Activated naive CD8-positive, alpha-beta T cell treated with anti-CD3 and anti-CD28 coated beads for 36 hours (primary cell): ENCODE results near the gene TRAK1. TPM values are rescaled to one million over a fixed set of nuclear protein-coding genes. Genes with fewer than 3 reads are reported as not detected.
A peak's percentile ranks its signal among the peaks of the same experiment; 100 is the strongest.

Experiments
- DNase-seq: peaks from one replicate; pipeline ENCODE4 v3.0.0; 2021
- H3K27ac Mint-ChIP-seq: one replicate; pipeline ENCODE4 v1.8.0; 2022; ENCODE audit warnings: mild to moderate bottlenecking, moderate library complexity, mixed read lengths
- H3K27me3 Mint-ChIP-seq: one replicate; pipeline ENCODE4 v1.8.0; 2022; ENCODE audit warnings: mild to moderate bottlenecking, mixed read lengths
- H3K36me3 Mint-ChIP-seq: one replicate; pipeline ENCODE4 v1.8.0; 2021; ENCODE audit warnings: mild to moderate bottlenecking, mixed read lengths
- H3K4me1 Mint-ChIP-seq: one replicate; pipeline ENCODE4 v1.8.0; 2021; ENCODE audit warnings: mixed read lengths
- H3K4me3 Mint-ChIP-seq: one replicate; pipeline ENCODE4 v1.8.0; 2022; ENCODE audit warnings: mild to moderate bottlenecking, moderate library complexity, mixed read lengths
- H3K9me3 Mint-ChIP-seq: one replicate; pipeline ENCODE4 v1.8.0; 2022; ENCODE audit warnings: mixed read lengths
- total RNA-seq, 2 experiments: library from RNA; stranded (reverse); gene quantifications; one replicate each; pipeline ENCODE4 v1.2.3, GENCODE V29; 2021

The TRAK1 gene
- total RNA-seq, 2 experiments from 2014 or later, result 22.3 to 22.8 TPM

DNA sequence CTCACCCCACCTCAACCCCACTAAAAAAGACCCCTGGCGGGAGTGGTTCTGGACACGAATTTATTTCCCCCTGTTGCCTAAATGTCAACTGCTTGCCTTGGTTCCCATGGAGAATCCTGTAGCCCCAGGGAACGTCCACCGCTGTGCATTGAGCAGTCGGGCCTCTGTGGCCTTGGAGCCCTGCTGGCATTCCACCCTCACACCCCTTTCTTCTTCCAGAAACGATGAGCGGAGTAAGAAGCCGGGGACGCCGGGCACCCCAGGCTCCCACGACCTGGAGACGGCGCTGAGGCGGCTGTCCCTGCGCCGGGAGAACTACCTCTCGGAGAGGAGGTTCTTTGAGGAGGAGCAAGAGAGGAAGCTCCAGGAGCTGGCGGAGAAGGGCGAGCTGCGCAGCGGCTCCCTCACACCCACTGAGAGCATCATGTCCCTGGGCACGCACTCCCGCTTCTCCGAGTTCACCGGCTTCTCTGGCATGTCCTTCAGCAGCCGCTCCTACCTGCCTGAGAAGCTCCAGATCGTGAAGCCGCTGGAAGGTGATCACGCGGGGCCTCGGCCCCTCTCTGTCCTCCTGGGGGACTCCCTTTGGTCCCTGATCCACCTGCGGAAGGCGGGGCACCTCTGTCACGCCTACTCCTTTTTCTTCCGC is 111.2 kb downstream of the TRAK1 start:
- H3K36me3 Mint-ChIP-seq, result peaks cover 26% of the 10 kb centered on the region
- DNase-seq, result no peak
- peaks cover 2% of the 10 kb centered on the region for H3K4me1 Mint-ChIP-seq
- no peak overlapping the region for H3K27ac Mint-ChIP-seq
- no peaks in the 10 kb centered on the region for H3K9me3 Mint-ChIP-seq
- no peak overlapping the region for H3K4me3 Mint-ChIP-seq
- H3K27me3 Mint-ChIP-seq, result no peaks in the 10 kb centered on the region

DNA sequence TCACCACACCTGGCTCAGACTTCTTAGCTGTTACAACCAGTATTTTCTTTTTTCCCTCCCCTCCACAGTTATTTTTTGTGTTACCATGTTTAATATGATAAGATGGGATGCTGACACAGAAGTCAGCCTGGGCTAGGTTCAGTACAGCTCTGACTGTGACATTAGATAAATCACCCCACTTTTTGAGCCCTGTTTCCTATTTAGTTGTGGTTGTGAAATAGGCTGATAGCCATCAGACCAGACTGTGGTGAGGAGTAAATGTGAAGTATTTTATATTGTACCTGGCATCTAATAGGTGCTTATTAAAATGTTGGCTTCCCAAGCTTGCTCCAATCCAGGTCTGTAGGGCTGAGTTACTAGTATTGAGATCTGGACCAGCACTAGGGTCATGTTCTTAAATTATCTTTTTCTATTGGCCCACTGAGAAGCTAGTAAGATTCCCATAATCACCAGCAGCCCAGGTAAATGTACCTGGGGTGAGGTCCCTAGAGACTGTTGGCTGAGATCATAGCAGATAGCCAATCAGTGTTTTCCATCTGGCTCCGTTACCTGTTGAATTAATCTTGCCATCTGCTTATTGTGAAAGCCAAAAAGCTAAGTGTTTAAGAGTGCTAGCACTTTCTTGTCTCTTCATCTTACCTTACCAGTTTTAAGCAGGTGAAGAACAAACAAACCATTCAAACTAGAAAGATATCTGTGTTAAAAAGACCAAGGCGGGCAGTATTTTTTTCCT is 113.9 kb downstream of the TRAK1 start:
- DNase-seq, result no peak
- Mint-ChIP-seq H3K4me3 (no peak overlapping the region), H3K27ac (no peak overlapping the region), H3K36me3 (peaks cover 35% of the 10 kb centered on the region), H3K4me1 (peaks cover 2% of the 10 kb centered on the region), H3K9me3 (no peaks in the 10 kb centered on the region), H3K27me3 (no peaks in the 10 kb centered on the region)

DNA sequence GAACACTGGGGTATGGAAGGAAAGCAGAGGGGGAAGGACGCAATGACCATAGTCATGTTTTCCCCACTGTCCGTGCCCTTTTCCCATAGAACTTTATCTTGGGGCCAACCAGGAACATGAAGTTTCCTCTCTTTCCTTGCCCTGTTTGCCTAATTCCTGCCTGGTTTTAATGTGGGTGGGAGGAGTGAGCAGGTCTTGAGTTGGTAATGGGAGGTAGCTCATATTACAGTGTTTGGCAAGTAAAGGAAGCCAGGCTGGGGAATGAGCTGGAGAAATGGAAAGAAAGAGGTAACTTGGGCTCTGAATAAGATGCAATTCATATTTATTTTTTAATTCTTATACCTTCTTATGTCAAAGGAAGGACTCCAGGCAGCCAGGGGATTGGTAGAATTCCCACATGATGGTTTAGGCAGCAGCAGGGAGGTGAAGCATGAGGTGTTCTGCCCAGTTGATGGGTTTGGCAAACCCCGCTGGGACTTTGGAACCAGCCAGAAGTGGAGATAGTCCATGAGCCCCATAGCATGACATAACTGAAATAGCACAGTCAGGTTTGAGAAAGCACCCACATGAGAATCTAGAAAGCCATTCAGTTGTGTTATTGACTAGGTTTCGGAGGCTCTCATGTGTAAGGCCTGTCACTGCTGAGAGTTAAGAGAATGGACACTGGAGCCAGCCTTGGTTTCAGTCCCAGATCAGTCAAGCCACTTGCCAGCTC is 114.8 kb downstream of the TRAK1 start:
- DNase-seq, result no peak
- H3K4me3 Mint-ChIP-seq, result no peak overlapping the region
- no peaks in the 10 kb centered on the region for H3K9me3 Mint-ChIP-seq
- H3K4me1 Mint-ChIP-seq, result peaks cover 2% of the 10 kb centered on the region
- H3K27me3 Mint-ChIP-seq, result no peaks in the 10 kb centered on the region
- H3K36me3 Mint-ChIP-seq, result peaks cover 34% of the 10 kb centered on the region
- no peak overlapping the region for H3K27ac Mint-ChIP-seq

- Mint-ChIP-seq H3K27ac (no peak overlapping the region), H3K4me3 (no peak overlapping the region), H3K27me3 (no peaks in the 10 kb centered on the region), H3K4me1 (peaks cover 22% of the 10 kb centered on the region), H3K9me3 (no peaks in the 10 kb centered on the region), H3K36me3 (peaks cover 28% of the 10 kb centered on the region)
- no peak for DNase-seq
Observed at GRCh38 chr3:42209917-42210316, 118.8 kb downstream of the TRAK1 start.

DNA sequence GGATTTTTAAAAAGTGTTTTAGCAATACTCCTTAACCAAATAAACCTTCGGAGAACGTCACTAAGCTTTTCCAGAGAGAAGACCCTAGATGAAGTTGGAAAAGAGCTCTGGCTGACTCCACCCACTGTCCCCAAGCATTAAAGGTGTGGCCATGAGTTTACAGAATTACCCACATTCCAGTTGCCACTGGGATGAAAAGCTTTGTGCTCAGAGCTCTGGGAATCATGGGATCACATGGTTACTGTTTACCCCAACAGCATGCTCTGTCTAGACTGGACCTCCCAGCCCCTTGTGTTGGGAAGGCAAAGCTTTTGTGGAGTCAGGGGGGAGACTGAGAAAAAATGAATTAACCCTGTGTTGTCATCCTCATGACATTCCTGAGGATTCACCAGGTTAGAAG is 119.6 kb downstream of the TRAK1 start:
- no peak overlapping the region for H3K27ac Mint-ChIP-seq
- DNase-seq, result no peak
- H3K4me1 Mint-ChIP-seq, result peaks cover 29% of the 10 kb centered on the region
- H3K4me3 Mint-ChIP-seq, result no peak overlapping the region
- no peaks in the 10 kb centered on the region for H3K27me3 Mint-ChIP-seq
- peaks cover 33% of the 10 kb centered on the region for H3K36me3 Mint-ChIP-seq
- H3K9me3 Mint-ChIP-seq, result no peaks in the 10 kb centered on the region

DNA sequence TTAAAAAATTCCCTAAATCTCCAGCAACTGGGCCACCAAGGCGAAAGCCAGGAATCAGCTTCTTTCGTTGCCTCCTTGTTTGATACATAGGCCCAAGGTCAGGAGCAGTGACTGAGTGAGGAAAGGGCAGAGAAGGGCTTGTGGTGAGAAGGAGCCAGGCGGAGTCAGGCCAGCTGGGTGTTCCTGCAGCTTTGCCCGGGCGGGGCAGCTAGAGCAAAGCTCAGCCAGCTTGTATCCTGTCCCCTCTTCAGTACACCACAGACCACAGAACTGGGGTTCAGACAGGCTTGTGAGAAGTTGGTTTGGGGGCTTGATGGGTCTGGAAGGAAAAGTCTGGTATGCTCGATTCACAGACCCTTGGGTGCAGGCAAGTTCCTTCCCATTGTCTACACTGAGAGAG is 122.3 kb downstream of the TRAK1 start:
- no peak overlapping the region for H3K4me3 Mint-ChIP-seq

GRCh38 chr3:42214064-42214463 is 122.9 kb downstream of the TRAK1 start:
- H3K27me3 Mint-ChIP-seq, result no peaks in the 10 kb centered on the region
- H3K4me3 Mint-ChIP-seq, result no peak overlapping the region
- no peaks in the 10 kb centered on the region for H3K9me3 Mint-ChIP-seq
- DNase-seq, result no peak
- peak overlapping the region; percentile 49 for H3K27ac Mint-ChIP-seq
- H3K36me3 Mint-ChIP-seq, result peaks cover 30% of the 10 kb centered on the region
- H3K4me1 Mint-ChIP-seq, result peaks cover 59% of the 10 kb centered on the region

More for the DNA sequence above, 122.3 kb downstream of the TRAK1 start:
- H3K4me1 Mint-ChIP-seq, result peaks cover 53% of the 10 kb centered on the region
- H3K9me3 Mint-ChIP-seq, result no peaks in the 10 kb centered on the region
- no peak for DNase-seq
- H3K27me3 Mint-ChIP-seq, result no peaks in the 10 kb centered on the region
- peak overlapping the region; percentile 43 for H3K27ac Mint-ChIP-seq
- peaks cover 34% of the 10 kb centered on the region for H3K36me3 Mint-ChIP-seq

DNA sequence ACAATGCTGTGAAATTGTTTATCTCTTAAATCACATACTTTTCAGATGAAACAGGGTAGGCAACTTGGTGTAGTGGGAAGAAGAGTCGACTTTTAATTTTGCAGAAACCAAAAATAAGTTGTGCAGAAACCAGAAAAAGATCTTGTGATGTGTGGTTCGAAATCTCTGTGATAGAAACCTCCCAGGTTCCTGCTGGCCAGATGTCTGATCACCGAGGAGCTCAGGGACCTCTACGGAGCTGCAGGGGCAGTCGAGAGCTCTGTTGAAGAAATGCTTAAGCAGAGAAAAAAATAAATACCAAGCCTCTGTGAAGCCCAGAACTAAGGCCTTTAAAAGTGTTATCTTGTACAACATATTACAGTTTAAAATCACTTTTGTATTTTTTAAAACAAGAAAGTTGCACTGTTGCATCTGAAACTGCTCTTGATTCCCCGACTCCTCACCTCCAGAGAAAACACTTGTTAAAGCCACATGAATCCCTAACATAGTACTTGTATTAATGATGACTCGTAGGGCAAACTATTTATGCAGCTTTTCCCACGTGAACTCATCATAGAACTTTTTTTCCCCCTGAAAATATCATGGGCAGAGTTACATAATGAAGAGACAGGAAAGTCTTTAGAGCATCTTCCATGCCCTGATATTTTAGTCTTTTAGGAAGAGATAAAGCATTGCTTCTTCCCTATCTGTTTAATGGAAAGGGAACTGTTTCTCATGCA is 123.6 kb downstream of the TRAK1 start:
- Mint-ChIP-seq H3K27me3 (no peaks in the 10 kb centered on the region), H3K9me3 (no peaks in the 10 kb centered on the region), H3K4me3 (no peak overlapping the region), H3K4me1 (peaks cover 59% of the 10 kb centered on the region), H3K36me3 (peaks cover 26% of the 10 kb centered on the region), H3K27ac (no peak overlapping the region)
- no peak for DNase-seq

DNA sequence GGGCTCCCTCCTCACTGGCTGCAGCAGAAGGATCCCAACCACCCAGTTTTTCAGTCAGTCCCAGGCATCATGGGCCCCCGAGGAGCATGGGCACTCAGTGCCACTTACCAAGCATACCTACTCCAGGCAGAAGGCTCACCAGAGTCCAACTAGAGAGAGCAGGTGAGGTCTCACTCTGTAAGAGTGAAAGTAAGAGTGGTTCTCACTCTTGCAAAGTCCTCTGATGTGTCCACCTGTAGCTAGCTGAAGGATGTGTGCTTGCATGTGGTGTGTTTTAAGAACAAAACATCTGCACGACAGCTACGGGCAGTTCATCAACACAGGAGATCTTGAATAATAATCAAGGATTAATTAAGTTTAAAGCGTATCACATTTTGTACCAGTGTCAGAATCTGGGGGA is 125.1 kb downstream of the TRAK1 start:
- Mint-ChIP-seq H3K4me1 (peaks cover 68% of the 10 kb centered on the region), H3K36me3 (peaks cover 27% of the 10 kb centered on the region), H3K27me3 (no peaks in the 10 kb centered on the region), H3K4me3 (peak overlapping the region; percentile 42), H3K9me3 (no peaks in the 10 kb centered on the region), H3K27ac (peak overlapping the region; percentile 69)
- DNase-seq, result no peak

DNA sequence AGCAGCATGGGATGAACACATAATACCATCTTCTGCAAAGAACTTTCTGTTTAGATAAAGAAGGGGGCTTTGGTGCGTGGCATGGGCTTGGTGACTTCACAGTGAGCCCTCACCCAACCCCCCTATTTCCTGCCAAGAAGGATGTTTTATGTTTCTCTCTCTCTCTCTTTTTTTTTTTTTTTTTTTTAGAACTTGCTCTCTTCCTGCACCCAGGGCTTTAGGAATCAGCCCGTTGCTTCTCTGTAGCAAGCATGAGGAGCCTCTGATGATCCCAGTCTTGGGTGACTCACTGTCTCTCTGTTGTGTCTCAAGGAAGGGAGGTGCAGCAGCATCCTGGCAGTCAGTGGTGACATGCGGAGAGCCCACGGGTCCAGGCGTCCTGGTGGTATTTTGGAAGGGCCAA is 125.8 kb downstream of the TRAK1 start:
- DNase-seq, result no peak
- Mint-ChIP-seq H3K27me3 (no peaks in the 10 kb centered on the region), H3K4me1 (peaks cover 70% of the 10 kb centered on the region), H3K27ac (peak overlapping the region; percentile 73), H3K4me3 (peak overlapping the region; percentile 52), H3K36me3 (peaks cover 21% of the 10 kb centered on the region), H3K9me3 (no peaks in the 10 kb centered on the region)

- DNase-seq, result no peak
- Mint-ChIP-seq H3K27ac (no peak overlapping the region), H3K36me3 (peaks cover 15% of the 10 kb centered on the region), H3K4me1 (peaks cover 42% of the 10 kb centered on the region), H3K4me3 (no peak overlapping the region), H3K27me3 (no peaks in the 10 kb centered on the region), H3K9me3 (no peaks in the 10 kb centered on the region)
Observed at GRCh38 chr3:42220436-42221121, 129.4 kb downstream of the TRAK1 start.

GRCh38 chr3:42222942-42223693 is 132.0 kb downstream of the TRAK1 start:
- H3K27me3 Mint-ChIP-seq, result no peaks in the 10 kb centered on the region
- peaks cover 19% of the 10 kb centered on the region for H3K4me1 Mint-ChIP-seq
- H3K9me3 Mint-ChIP-seq, result no peaks in the 10 kb centered on the region
- no peak for DNase-seq
- no peak overlapping the region for H3K27ac Mint-ChIP-seq
- peaks cover 9% of the 10 kb centered on the region for H3K36me3 Mint-ChIP-seq
- no peak overlapping the region for H3K4me3 Mint-ChIP-seq

GRCh38 chr3:42224178-42224577 is 133.0 kb downstream of the TRAK1 start:
- no peak for DNase-seq
- Mint-ChIP-seq H3K4me3 (no peak overlapping the region), H3K27me3 (no peaks in the 10 kb centered on the region), H3K9me3 (no peaks in the 10 kb centered on the region), H3K4me1 (peaks cover 13% of the 10 kb centered on the region), H3K36me3 (peaks cover 9% of the 10 kb centered on the region), H3K27ac (no peak overlapping the region)
